Heart right ventricle (tissue), 16 donors: ENCODE results near the gene ASPHD1. TPM values are rescaled to one million over a fixed set of nuclear protein-coding genes. Genes with fewer than 3 reads are reported as not detected.

Experiments
- ATAC-seq, 8 donors: fragments of 200-7000 bp; cut with Tn5 transposase; one replicate each; pipeline ENCODE4 v1.9.1; 2020; ENCODE audit warnings: mild to moderate bottlenecking in 8 of 8, moderate library complexity in 8 of 8, moderate number of reproducible peaks in 1 of 8
- DNase-seq, 2 donors: peaks; one replicate each; pipeline ENCODE4 v3.0.0-alpha.2; 2020
- H3K27ac ChIP-seq, 10 donors: fragments of 200-600 bp; sonication (generic) in 2 of 10; one replicate each; pipeline versions ENCODE4 v1.5.0 to v1.8.0; 2020 to 2022; ENCODE audit warnings: mild to moderate bottlenecking in 3 of 10
- H3K27me3 ChIP-seq, 7 donors: fragments of 200-600 bp; one replicate each; pipeline ENCODE4 v1.8.0; 2021 to 2022; ENCODE audit warnings: mild to moderate bottlenecking in 2 of 7
- H3K36me3 ChIP-seq, 9 donors: fragments of 200-600 bp; sonication (generic) in 1 of 9; one replicate each; pipeline versions ENCODE4 v1.5.0 to v1.8.0; 2020 to 2022; ENCODE audit warnings: mild to moderate bottlenecking in 2 of 9
- H3K4me1 ChIP-seq, 9 donors: fragments of 200-600 bp; sonication (generic) in 1 of 9; one replicate each; pipeline versions ENCODE4 v1.5.0 to v1.8.0; 2020 to 2022; ENCODE audit warnings: mild to moderate bottlenecking in 4 of 9
- H3K4me3 ChIP-seq, 10 donors: fragments of 200-600 bp; sonication (generic) in 2 of 10; one replicate each; pipeline versions ENCODE4 v1.5.0 to v1.8.0; 2020 to 2022; ENCODE audit warnings: mild to moderate bottlenecking in 7 of 10, moderate library complexity in 2 of 10
- H3K9me3 ChIP-seq, 11 donors: fragments of 200-600 bp in 10 of 11; sonication (generic) in 2 of 11; one replicate each; pipeline versions ENCODE4 v1.5.0 to v1.8.0; 2013 to 2022; ENCODE audit warnings: mild to moderate bottlenecking in 2 of 11, control low read depth in 1 of 11, moderate library complexity in 1 of 11
- CTCF ChIP-seq, 9 donors: fragments of 200-600 bp; sonication (generic) in 2 of 9; IDR thresholded peaks; one replicate each; pipeline versions ENCODE4 v1.5.0 to v1.8.0; 2021 to 2022; ENCODE audit warnings: antibody characterized with exemption in 9 of 9, mild to moderate bottlenecking in 5 of 9, moderate library complexity in 1 of 9
- WGBS, 2 donors: extraction: QIAGEN DNeasy Blood & Tissue Kit; methylation state at CpG; one replicate each; pipeline ENCODE4 v1.1.7; 2013; ENCODE audit warnings: inconsistent platforms in 1 of 2; 5-methylcytosine and 5-hydroxymethylcytosine counted together
- intact Hi-C, 10 donors: fragments of 100-400 bp; cut with DNase I; formaldehyde crosslinking; loops; one replicate each; pipeline versions ENCODE4 v1.11.1 to v1.14.2; 2022
- polyA plus RNA-seq, 2 donors: library from polyadenylated mRNA; stranded (reverse); fragments of 200-250 nt; gene quantifications; one replicate each; pipeline ENCODE4 v1.2.3, GENCODE V29; 2013
- total RNA-seq, 10 donors: library from RNA; stranded (reverse); fragmentation: NEBNext Ultra II Directional in 3 of 10; extraction: Animal tissue kit (Norgen Biotek cat#: 25700) in 3 of 10; gene quantifications; one replicate each; pipeline versions ENCODE4 v1.2.1 to v1.2.4, GENCODE V29; 2021 to 2023
- donor health status: Arrhythmogenic right ventricular cardiomyopathy.
- donor health status: ischemic (EF 13 %, LVEDD 7.1; RV severe dilation, severe dysfunction).
- donor health status: healthy with polysubstance abuse.
- donor health status: DM: no; HTN: yes; CAD: no.
- donor health status: DM: no; HTN: no; CAD: no.
- donor health status: ischemic (EF 25% LVEDD 6.9; RV normal size, moderate dysfunction).
- donor health status: ischemic (EF 25% LVEDD 5.7; RV mildly dilated, moderate dysfunction).
- donor health status: healthy.
- donor health status: DM: yes; HTN: yes; CAD: no.
- donor health status: Ischemic cardiomyopathy.
- donor health status: ischemic (EF 35%, LVEDD 5.7; RV mildly dilated, moderate dysfunction).
- donor health status: nonischemic (EF 11% LVEDD 7.7; RV severe dilation, severe dysfunction).
- donor health status: DM: yes; HTN: yes; CAD: no.
- donor health status: PGD.
- donor health status: ischemic (EF 29% LVEDD 5.4; RV normal size, mild dysfunction).
- donor health status: nonischemic (EF 23%, LVEDD 6.1; RV moderate dilation, normal function).

Gene ASPHD1
- total and polyA plus RNA-seq, 12 donors = 0.20 to 1.1 (median 0.65) TPM; not detected in 5

GRCh38 chr16:29904947-29905346, 4.7 kb downstream of the ASPHD1 start:
- H3K9me3 ChIP-seq = no peaks in the 10 kb centered on the region
- TF ChIP-seq CTCF (IDR thresholded peaks at IDR 0.05) = no peak
- peaks cover 0 to 11% (median 0%) of the 10 kb centered on the region in 9 donors for H3K36me3 ChIP-seq
- peaks cover 0 to 13% (median 8%) of the 10 kb centered on the region in 9 donors for H3K4me1 ChIP-seq
- ATAC-seq (no peak), DNase-seq (no peak)
- no peak overlapping the region for H3K4me3 ChIP-seq
- peaks cover 0 to 21% (median 7%) of the 10 kb centered on the region in 7 donors for H3K27me3 ChIP-seq
- 94% methylated on average over 7 of the region's 7 CpGs for WGBS, 2 donors
- intact Hi-C loops = no loop called here
- H3K27ac ChIP-seq = no peak overlapping the region

- DNase-seq = no peak
- Histone ChIP-seq H3K4me3 (no peak overlapping the region), H3K27ac (no peak overlapping the region), H3K9me3 (no peaks in the 10 kb centered on the region), H3K27me3 (peaks cover 0 to 15% (median 6%) of the 10 kb centered on the region in 7 donors), H3K4me1 (peaks cover 0 to 7% (median 4%) of the 10 kb centered on the region in 9 donors), H3K36me3 (peaks cover 0 to 11% (median 0%) of the 10 kb centered on the region in 9 donors)
- no peak for ATAC-seq
- no peak for TF ChIP-seq CTCF (IDR thresholded peaks at IDR 0.05)
- intact Hi-C loops = no loop called here
- WGBS, 2 donors = 80 to 85% methylated on average over 13 of the region's 13 CpGs
These were observed 5.4 kb downstream of the ASPHD1 start for GRCh38 chr16:29905668-29906067.

DNA sequence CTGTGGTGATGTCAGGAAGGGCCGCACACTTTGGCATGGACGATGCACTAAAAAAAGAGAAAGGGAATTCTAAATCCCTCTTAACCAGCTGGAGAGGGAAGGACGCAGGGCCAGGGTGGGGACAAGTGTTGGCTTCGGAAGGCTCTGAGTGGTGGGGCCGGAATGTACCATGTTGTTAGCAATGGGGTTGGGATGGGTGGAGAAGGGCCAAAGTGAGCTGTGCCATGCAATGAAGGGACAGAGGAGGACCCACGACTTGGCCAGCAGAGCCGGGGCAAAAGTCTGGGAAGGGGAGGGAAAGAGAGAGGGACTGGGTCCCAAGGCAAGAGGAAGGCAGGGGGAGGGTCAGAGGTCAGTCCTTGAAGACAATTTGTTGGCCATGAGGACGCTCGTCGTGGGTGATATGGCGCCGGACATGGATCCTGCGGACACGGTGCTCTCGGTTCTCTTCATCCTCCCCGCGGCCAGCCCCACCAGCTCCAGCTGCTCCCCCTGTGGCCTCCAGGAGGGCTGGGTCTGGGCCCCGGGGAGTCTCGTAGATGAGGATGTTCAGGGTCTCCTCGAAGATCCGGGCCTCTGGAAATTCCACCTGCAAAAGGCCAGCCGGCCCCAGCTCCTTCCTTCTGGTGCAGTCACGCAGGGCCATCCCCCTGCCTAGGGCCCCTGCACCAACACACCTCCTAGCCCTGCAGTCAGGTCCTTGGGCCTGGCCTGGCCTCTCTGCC, 6.4 kb downstream of the ASPHD1 start:
- intact Hi-C loops = no loop called here
- Histone ChIP-seq H3K9me3 (no peaks in the 10 kb centered on the region), H3K27ac (no peak overlapping the region), H3K36me3 (peaks cover 0 to 11% (median 0%) of the 10 kb centered on the region in 9 donors), H3K27me3 (peaks cover 0 to 6% (median 0%) of the 10 kb centered on the region in 7 donors), H3K4me1 (no peaks in the 10 kb centered on the region), H3K4me3 (no peak overlapping the region)
- TF ChIP-seq CTCF (IDR thresholded peaks at IDR 0.05) = no peak
- ATAC-seq (no peak), DNase-seq (no peak)
- WGBS, 2 donors = 85 to 86% methylated on average over 23 of the region's 23 CpGs

DNA sequence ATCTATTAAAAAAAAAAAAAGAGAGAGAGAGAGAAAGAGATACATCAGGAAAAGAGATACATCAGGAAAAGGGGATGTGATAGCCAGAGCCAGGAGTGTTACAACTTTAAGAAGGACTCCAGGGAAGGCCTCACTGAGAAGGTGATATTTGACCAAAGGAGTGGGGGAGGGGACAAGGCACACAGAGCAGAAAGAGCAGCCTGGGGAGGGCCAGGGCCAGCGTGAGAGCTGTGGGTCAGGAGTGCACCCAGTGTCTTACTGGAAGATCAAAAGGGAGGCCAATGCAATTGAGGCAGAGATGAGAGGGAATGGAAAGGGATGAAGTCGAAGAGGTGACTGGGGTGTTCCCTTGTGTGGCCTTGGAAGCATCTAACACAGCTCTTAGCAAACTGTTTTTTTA, 7.7 kb downstream of the ASPHD1 start:
- DNase-seq (no peak), ATAC-seq (no peak)
- Histone ChIP-seq H3K27me3 (no peaks in the 10 kb centered on the region), H3K4me1 (no peaks in the 10 kb centered on the region), H3K27ac (no peak overlapping the region), H3K4me3 (no peak overlapping the region), H3K9me3 (no peaks in the 10 kb centered on the region), H3K36me3 (peaks cover 0 to 11% (median 0%) of the 10 kb centered on the region in 9 donors)
- 65 to 74% methylated on average over 2 of the region's 2 CpGs for WGBS, 2 donors
- intact Hi-C loops = no loop called here
- TF ChIP-seq CTCF (IDR thresholded peaks at IDR 0.05) = no peak
